ENCODE measurements around the gene TGFBR3. TPM values are rescaled to one million over a fixed set of nuclear protein-coding genes. Genes with fewer than 3 reads are reported as not detected.
A peak's percentile ranks its signal among the peaks of the same experiment; 100 is the strongest.

The TGFBR3 gene
- total and polyA plus RNA-seq, 8 donors: 21.7 to 54.6 (median 45.1) TPM

GRCh38 chr1:91640877-91641526 lies 244.9 kb downstream of the TGFBR3 start:
- no peak for DNase-seq
- intact Hi-C loops (cut with DNase I): no loop called here
- Histone ChIP-seq H3K27ac (no peak overlapping the region), H3K4me3 (no peak overlapping the region), H3K36me3 (no peaks in the 10 kb centered on the region), H3K4me1 (no peaks in the 10 kb centered on the region), H3K27me3 (no peaks in the 10 kb centered on the region), H3K9me3 (peaks cover 0 to 10% of the 10 kb centered on the region in 2 donors)
- ATAC-seq: peak; percentile 79
- no peak for TF ChIP-seq CTCF (IDR thresholded peaks at IDR 0.05)

- Histone ChIP-seq H3K27ac (peak overlapping the region in 1 of 2 donors; percentile 10), H3K4me1 (no peaks in the 10 kb centered on the region), H3K4me3 (no peak overlapping the region), H3K27me3 (no peaks in the 10 kb centered on the region), H3K9me3 (peaks cover 0 to 10% of the 10 kb centered on the region in 2 donors), H3K36me3 (no peaks in the 10 kb centered on the region)
- DNase-seq (no peak), ATAC-seq (no peak)
- TF ChIP-seq CTCF (IDR thresholded peaks at IDR 0.05): no peak
- intact Hi-C loops (cut with DNase I): no loop called here
These were observed 248.4 kb downstream of the TGFBR3 start for GRCh38 chr1:91637539-91637994.

- no peak for TF ChIP-seq CTCF (IDR thresholded peaks at IDR 0.05)
- DNase-seq: no peak
- Histone ChIP-seq H3K27me3 (no peaks in the 10 kb centered on the region), H3K4me1 (no peaks in the 10 kb centered on the region), H3K9me3 (peaks cover 0 to 3% of the 10 kb centered on the region in 2 donors), H3K36me3 (no peaks in the 10 kb centered on the region), H3K27ac (no peak overlapping the region), H3K4me3 (no peak overlapping the region)
- intact Hi-C loops (cut with DNase I): no loop called here
- no peak for ATAC-seq
These were observed 250.2 kb downstream of the TGFBR3 start for GRCh38 chr1:91635763-91636162.

GRCh38 chr1:91633438-91633837 lies 252.5 kb downstream of the TGFBR3 start:
- no peaks in the 10 kb centered on the region for H3K9me3 ChIP-seq
- H3K4me1 ChIP-seq: no peaks in the 10 kb centered on the region
- no peak for TF ChIP-seq CTCF (IDR thresholded peaks at IDR 0.05)
- intact Hi-C loops (cut with DNase I): no loop called here
- no peak for DNase-seq
- no peak overlapping the region for H3K4me3 ChIP-seq
- ATAC-seq: no peak
- H3K27me3 ChIP-seq: no peaks in the 10 kb centered on the region
- no peak overlapping the region for H3K27ac ChIP-seq
- H3K36me3 ChIP-seq: no peaks in the 10 kb centered on the region

GRCh38 chr1:91631718-91632330 lies 254.1 kb downstream of the TGFBR3 start:
- H3K36me3 ChIP-seq: no peaks in the 10 kb centered on the region
- H3K27me3 ChIP-seq: no peaks in the 10 kb centered on the region
- intact Hi-C loops (cut with DNase I): no loop called here
- DNase-seq (no peak), ATAC-seq (no peak)
- H3K4me3 ChIP-seq: no peak overlapping the region
- no peaks in the 10 kb centered on the region for H3K9me3 ChIP-seq
- no peak overlapping the region for H3K27ac ChIP-seq
- TF ChIP-seq CTCF (IDR thresholded peaks at IDR 0.05): no peak
- H3K4me1 ChIP-seq: no peaks in the 10 kb centered on the region

All from left lung (tissue), 10 donors.